Breast epithelium (tissue), 4 donors: ENCODE results near the gene SYNJ2. TPM values are rescaled to one million over a fixed set of nuclear protein-coding genes. Genes with fewer than 3 reads are reported as not detected.

Source experiments
- DNase-seq, 2 donors: peaks; one replicate each; pipeline ENCODE4 v3.0.0-alpha.2; 2019; ENCODE audit warnings: low spot score in 2 of 2
- H3K27ac ChIP-seq, 2 donors: fragments of 200-600 bp; sonication (generic) in 1 of 2; one replicate each; pipeline ENCODE4 v1.5.1; 2016 to 2019; ENCODE audit warnings: mild to moderate bottlenecking in 1 of 2
- H3K27me3 ChIP-seq, 2 donors: fragments of 200-600 bp; sonication (generic) in 1 of 2; one replicate each; pipeline versions ENCODE4 v1.5.1 to v1.6.0; 2017 to 2019; ENCODE audit warnings: control low read depth in 1 of 2, mild to moderate bottlenecking in 1 of 2
- H3K36me3 ChIP-seq: fragments of 200-600 bp; one replicate; pipeline ENCODE4 v1.5.1; 2019
- H3K4me1 ChIP-seq, 2 donors: fragments of 200-600 bp; sonication (generic); one replicate each; pipeline ENCODE4 v1.5.1; 2016 to 2019; ENCODE audit warnings: control low read depth in 1 of 2
- H3K4me3 ChIP-seq, 3 donors: fragments of 200-600 bp; sonication (generic); 1 replicate in 2 of 3; 2 replicates in 1 of 3; pipeline ENCODE4 v1.5.1; 2016 to 2019; ENCODE audit warnings: mild to moderate bottlenecking in 3 of 3, moderate library complexity in 2 of 3
- H3K9me3 ChIP-seq, 2 donors: fragments of 200-600 bp; sonication (generic) in 1 of 2; one replicate each; pipeline ENCODE4 v1.5.1; 2016 to 2019; ENCODE audit warnings: control low read depth in 1 of 2
- CTCF ChIP-seq, 3 donors: fragments of 450-650 bp; IDR thresholded peaks; one replicate each; pipeline ENCODE4 v1.5.1; 2016 to 2017; ENCODE audit warnings: antibody characterized with exemption in 3 of 3, mild to moderate bottlenecking in 3 of 3, moderate library complexity in 3 of 3
- POLR2A ChIP-seq: fragments of 450-650 bp; IDR thresholded peaks from one replicate; pipeline ENCODE4 v1.6.1; 2016; ENCODE audit warnings: antibody characterized with exemption, mild to moderate bottlenecking, moderate library complexity
- POLR2AphosphoS5 ChIP-seq, 3 donors: sonication (generic); formaldehyde crosslinking; IDR thresholded peaks; one replicate each; pipeline ENCODE4 v1.6.1; 2017; ENCODE audit warnings: antibody characterized with exemption in 3 of 3
- intact Hi-C: fragments of 100-400 bp; cut with DNase I; formaldehyde crosslinking; loops from one replicate; pipeline ENCODE4 v1.15.1; 2023; ENCODE audit warnings: low total_unique reads
- total RNA-seq, 3 donors: library from RNA; depleted of rRNA; stranded (reverse); fragments of >200 nt; gene quantifications; one replicate each; pipeline ENCODE4 v1.1.0, GENCODE V29; 2016

The SYNJ2 gene
- total RNA-seq, 3 donors from 2014 or later = 3.0 to 20.2 (median 15.7) TPM

GRCh38 chr6:157988700-157989063, 7.0 kb downstream of the SYNJ2 start:
- peaks cover 0 to 20% of the 10 kb centered on the region in 2 donors for H3K4me1 ChIP-seq
- no peaks in the 10 kb centered on the region for H3K27me3 ChIP-seq
- H3K4me3 ChIP-seq = no peak overlapping the region
- TF ChIP-seq POLR2AphosphoS5 (IDR thresholded peaks at IDR 0.05) = no peak
- TF ChIP-seq CTCF (IDR thresholded peaks at IDR 0.05) = no peak
- no peak for TF ChIP-seq POLR2A
- intact Hi-C loops = no loop called here
- no peaks in the 10 kb centered on the region for H3K36me3 ChIP-seq
- no peak for DNase-seq
- no peaks in the 10 kb centered on the region for H3K9me3 ChIP-seq
- peak overlapping the region; percentile 13 to 48 for H3K27ac ChIP-seq

GRCh38 chr6:157989541-157990289, 8.1 kb downstream of the SYNJ2 start:
- H3K4me1 ChIP-seq = peaks cover 0 to 20% of the 10 kb centered on the region in 2 donors
- no peaks in the 10 kb centered on the region for H3K36me3 ChIP-seq
- no peaks in the 10 kb centered on the region for H3K9me3 ChIP-seq
- intact Hi-C loops = no loop called here
- peak overlapping the region in 1 of 3 donors; percentile 6 for H3K4me3 ChIP-seq
- TF ChIP-seq POLR2A (no peak), POLR2AphosphoS5 (IDR thresholded peaks at IDR 0.05) (peak in 2 of 3 donors; percentile 22 to 23), CTCF (IDR thresholded peaks at IDR 0.05) (no peak)
- H3K27me3 ChIP-seq = no peaks in the 10 kb centered on the region
- H3K27ac ChIP-seq = peak overlapping the region; percentile 62 to 73
- DNase-seq = peak; percentile 81 to 90

GRCh38 chr6:157990321-157991066, 8.8 kb downstream of the SYNJ2 start:
- Histone ChIP-seq H3K4me1 (peaks cover 0 to 20% of the 10 kb centered on the region in 2 donors), H3K4me3 (peak overlapping the region in 1 of 3 donors; percentile 6), H3K9me3 (no peaks in the 10 kb centered on the region), H3K36me3 (no peaks in the 10 kb centered on the region), H3K27ac (peak overlapping the region; percentile 62 to 73), H3K27me3 (no peaks in the 10 kb centered on the region)
- TF ChIP-seq POLR2AphosphoS5 (IDR thresholded peaks at IDR 0.05) = no peak
- TF ChIP-seq POLR2A = no peak
- TF ChIP-seq CTCF (IDR thresholded peaks at IDR 0.05) = no peak
- intact Hi-C loops = no loop called here
- DNase-seq = no peak

DNA sequence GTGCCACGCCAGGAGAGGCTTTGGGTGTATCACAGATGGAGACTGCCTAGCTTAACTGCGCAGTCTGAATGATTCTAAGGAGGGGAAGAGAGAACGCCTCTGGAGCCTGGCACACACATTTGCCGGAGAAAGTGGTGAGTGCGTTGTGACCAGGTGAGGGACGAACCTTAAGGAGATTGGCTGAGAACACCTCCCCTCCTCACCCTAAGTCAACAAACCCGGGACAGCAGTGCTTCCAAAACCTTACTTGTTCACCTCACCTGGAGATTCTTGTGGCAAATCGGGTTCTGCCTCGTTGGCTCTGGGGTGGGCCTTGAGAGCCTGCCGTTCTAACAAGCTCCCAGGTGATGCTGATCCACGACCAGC, 9.4 kb downstream of the SYNJ2 start:
- H3K27ac ChIP-seq = peak overlapping the region in 1 of 2 donors; percentile 73
- no peak overlapping the region for H3K4me3 ChIP-seq
- no peak for DNase-seq
- TF ChIP-seq POLR2A (no peak), CTCF (IDR thresholded peaks at IDR 0.05) (no peak), POLR2AphosphoS5 (IDR thresholded peaks at IDR 0.05) (no peak)
- H3K9me3 ChIP-seq = no peaks in the 10 kb centered on the region
- peaks cover 0 to 20% of the 10 kb centered on the region in 2 donors for H3K4me1 ChIP-seq
- no peaks in the 10 kb centered on the region for H3K36me3 ChIP-seq
- no peaks in the 10 kb centered on the region for H3K27me3 ChIP-seq
- intact Hi-C loops = no loop called here

DNA sequence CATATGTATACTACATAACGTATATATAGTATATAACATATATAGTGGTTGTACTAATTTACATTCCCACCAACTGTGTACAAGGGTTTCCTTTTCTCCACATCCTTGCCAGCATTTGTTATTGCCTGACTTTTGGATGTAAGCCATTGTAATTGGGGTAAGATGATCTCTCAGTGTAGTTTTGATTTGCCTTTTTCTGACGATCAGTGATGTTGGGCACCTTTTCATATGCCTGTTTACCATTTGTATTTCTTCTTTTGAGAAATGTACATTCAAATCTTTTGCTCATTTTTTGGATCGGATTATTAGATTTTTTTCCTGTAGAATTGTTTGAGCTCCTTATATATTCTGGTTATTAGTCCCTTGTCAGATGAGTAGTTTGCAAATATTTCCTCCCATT, 11.4 kb downstream of the SYNJ2 start:
- no peak overlapping the region for H3K27ac ChIP-seq
- peaks cover 0 to 20% of the 10 kb centered on the region in 2 donors for H3K4me1 ChIP-seq
- intact Hi-C loops = no loop called here
- H3K27me3 ChIP-seq = no peaks in the 10 kb centered on the region
- H3K36me3 ChIP-seq = no peaks in the 10 kb centered on the region
- DNase-seq = no peak
- no peak overlapping the region for H3K4me3 ChIP-seq
- TF ChIP-seq POLR2AphosphoS5 (IDR thresholded peaks at IDR 0.05) (no peak), POLR2A (no peak), CTCF (IDR thresholded peaks at IDR 0.05) (no peak)
- no peaks in the 10 kb centered on the region for H3K9me3 ChIP-seq
